ENCODE data around the gene PCAT7. TPM values are rescaled to one million over a fixed set of nuclear protein-coding genes. Genes with fewer than 3 reads are reported as not detected.
"Not testable (repeated sequence)": the region's sequence is repeated elsewhere in the genome, so short reads cannot be mapped to it uniquely, and the experiment has no call there.

The PCAT7 gene
- total RNA-seq, 1 donor from 2014 or later: 1.3 TPM

GRCh38 chr9:94528886-94529285 lies 26.0 kb upstream of the PCAT7 start:
- H3K4me3 Mint-ChIP-seq (ENCODE audit: unreplicated experiment): no peak overlapping the region
- no peaks in the 10 kb centered on the region for H3K36me3 Mint-ChIP-seq (ENCODE audit: low read depth, unreplicated experiment)
- no peaks in the 10 kb centered on the region for H3K4me1 Mint-ChIP-seq (ENCODE audit: unreplicated experiment)
- peaks cover 1% of the 10 kb centered on the region for H3K27me3 Mint-ChIP-seq (ENCODE audit: unreplicated experiment)
- no peaks in the 10 kb centered on the region for H3K9me3 Mint-ChIP-seq (ENCODE audit: unreplicated experiment)
- H3K27ac Mint-ChIP-seq (ENCODE audit: unreplicated experiment): no peak overlapping the region
- no peak for DNase-seq (ENCODE audit: low spot score)
- TF ChIP-seq CTCF (IDR thresholded peaks at IDR 0.05; ENCODE audit: unreplicated experiment): no peak

- H3K4me3 Mint-ChIP-seq (ENCODE audit: unreplicated experiment): no peak overlapping the region
- H3K9me3 Mint-ChIP-seq (ENCODE audit: unreplicated experiment): no peaks in the 10 kb centered on the region
- no peak for DNase-seq (ENCODE audit: low spot score)
- H3K4me1 Mint-ChIP-seq (ENCODE audit: unreplicated experiment): no peaks in the 10 kb centered on the region
- H3K27me3 Mint-ChIP-seq (ENCODE audit: unreplicated experiment): no peaks in the 10 kb centered on the region
- no peak for TF ChIP-seq CTCF (IDR thresholded peaks at IDR 0.05; ENCODE audit: unreplicated experiment)
- H3K27ac Mint-ChIP-seq (ENCODE audit: unreplicated experiment): no peak overlapping the region
- H3K36me3 Mint-ChIP-seq (ENCODE audit: low read depth, unreplicated experiment): no peaks in the 10 kb centered on the region
Measured at GRCh38 chr9:94533155-94533554, 21.7 kb upstream of the PCAT7 start.

- no peaks in the 10 kb centered on the region for H3K9me3 Mint-ChIP-seq (ENCODE audit: unreplicated experiment)
- DNase-seq (ENCODE audit: low spot score): no peak
- no peak overlapping the region for H3K4me3 Mint-ChIP-seq (ENCODE audit: unreplicated experiment)
- no peaks in the 10 kb centered on the region for H3K27me3 Mint-ChIP-seq (ENCODE audit: unreplicated experiment)
- TF ChIP-seq CTCF (IDR thresholded peaks at IDR 0.05; ENCODE audit: unreplicated experiment): no peak
- no peaks in the 10 kb centered on the region for H3K36me3 Mint-ChIP-seq (ENCODE audit: low read depth, unreplicated experiment)
- no peaks in the 10 kb centered on the region for H3K4me1 Mint-ChIP-seq (ENCODE audit: unreplicated experiment)
- H3K27ac Mint-ChIP-seq (ENCODE audit: unreplicated experiment): no peak overlapping the region
Measured at GRCh38 chr9:94533601-94534000, 21.3 kb upstream of the PCAT7 start.

GRCh38 chr9:94534901-94535300 lies 20.0 kb upstream of the PCAT7 start:
- no peak for DNase-seq (ENCODE audit: low spot score)
- Mint-ChIP-seq H3K36me3 (ENCODE audit: low read depth, unreplicated experiment) (no peaks in the 10 kb centered on the region), H3K4me3 (ENCODE audit: unreplicated experiment) (no peak overlapping the region), H3K9me3 (ENCODE audit: unreplicated experiment) (no peaks in the 10 kb centered on the region), H3K27me3 (ENCODE audit: unreplicated experiment) (no peaks in the 10 kb centered on the region), H3K4me1 (ENCODE audit: unreplicated experiment) (no peaks in the 10 kb centered on the region), H3K27ac (ENCODE audit: unreplicated experiment) (no peak overlapping the region)
- no peak for TF ChIP-seq CTCF (IDR thresholded peaks at IDR 0.05; ENCODE audit: unreplicated experiment)

GRCh38 chr9:94538908-94539307 lies 16.0 kb upstream of the PCAT7 start:
- Mint-ChIP-seq H3K4me3 (ENCODE audit: unreplicated experiment) (no peak overlapping the region), H3K27me3 (ENCODE audit: unreplicated experiment) (peaks cover 2% of the 10 kb centered on the region), H3K4me1 (ENCODE audit: unreplicated experiment) (no peaks in the 10 kb centered on the region), H3K27ac (ENCODE audit: unreplicated experiment) (no peak overlapping the region), H3K36me3 (ENCODE audit: low read depth, unreplicated experiment) (no peaks in the 10 kb centered on the region), H3K9me3 (ENCODE audit: unreplicated experiment) (no peaks in the 10 kb centered on the region)
- no peak for DNase-seq (ENCODE audit: low spot score)
- no peak for TF ChIP-seq CTCF (IDR thresholded peaks at IDR 0.05; ENCODE audit: unreplicated experiment)

- H3K4me3 Mint-ChIP-seq (ENCODE audit: unreplicated experiment); H3K4me1 Mint-ChIP-seq (ENCODE audit: unreplicated experiment); H3K9me3 Mint-ChIP-seq (ENCODE audit: unreplicated experiment); H3K27me3 Mint-ChIP-seq (ENCODE audit: unreplicated experiment); H3K27ac Mint-ChIP-seq (ENCODE audit: unreplicated experiment); H3K36me3 Mint-ChIP-seq (ENCODE audit: low read depth, unreplicated experiment); DNase-seq (ENCODE audit: low spot score): not testable (repeated sequence)
Measured at GRCh38 chr9:94544335-94544734, 10.5 kb upstream of the PCAT7 start.
